Fibroblast of skin of abdomen (primary cell): ENCODE results near the gene ATP6V0D1.
"Not testable (repeated sequence)": the region's sequence is repeated elsewhere in the genome, so short reads cannot be mapped to it uniquely, and the experiment has no call there.

Experiments
- DNase-seq: peaks from one replicate; pipeline ENCODE4 v3.0.0-alpha.2; 2013

Gene ATP6V0D1

GRCh38 chr16:67504031-67505021 is 23.4 kb upstream of the ATP6V0D1 start:
- no peak for DNase-seq

- DNase-seq = no peak
These were observed 18.1 kb upstream of the ATP6V0D1 start for GRCh38 chr16:67499106-67499505.

- no peak for DNase-seq
These were observed 9.6 kb upstream of the ATP6V0D1 start for GRCh38 chr16:67490335-67491096.

- no peak for DNase-seq
These were observed 8.6 kb upstream of the ATP6V0D1 start for GRCh38 chr16:67489401-67490083.

- not testable (repeated sequence) for DNase-seq
These were observed 6.6 kb upstream of the ATP6V0D1 start for GRCh38 chr16:67487561-67487960.

- no peak for DNase-seq
These were observed 5.8 kb upstream of the ATP6V0D1 start for GRCh38 chr16:67486805-67487204.

- DNase-seq = no peak
These were observed 3.0 kb upstream of the ATP6V0D1 start for GRCh38 chr16:67483731-67484525.

GRCh38 chr16:67483150-67483549 is 2.2 kb upstream of the ATP6V0D1 start, which contains the start of gene AGRP:
TSS of gene AGRP (minus strand) at chr16:67483547. CDS start at chr16:67483398, 149 bp downstream.
- DNase-seq = no peak

- DNase-seq = no peak
These were observed 1.4 kb upstream of the ATP6V0D1 start for GRCh38 chr16:67482233-67482924.

- peak; percentile 43 for DNase-seq
These were observed 740 bp upstream of the ATP6V0D1 start for GRCh38 chr16:67481561-67482232.

- no peak for DNase-seq
These were observed 2.9 kb downstream of the ATP6V0D1 start for GRCh38 chr16:67477960-67478554.

GRCh38 chr16:67474551-67475455 is 6.2 kb downstream of the ATP6V0D1 start:
- DNase-seq = no peak

GRCh38 chr16:67471758-67472384 is 9.1 kb downstream of the ATP6V0D1 start:
- no peak for DNase-seq

- no peak for DNase-seq
These were observed 10.6 kb downstream of the ATP6V0D1 start for GRCh38 chr16:67470359-67470758.

- no peak for DNase-seq
These were observed 12.2 kb downstream of the ATP6V0D1 start for GRCh38 chr16:67468731-67469130.

GRCh38 chr16:67466581-67466980 is 14.4 kb downstream of the ATP6V0D1 start:
- no peak for DNase-seq

GRCh38 chr16:67464565-67464964 is 16.4 kb downstream of the ATP6V0D1 start:
- no peak for DNase-seq

- DNase-seq = no peak
These were observed 17.3 kb downstream of the ATP6V0D1 start for GRCh38 chr16:67463691-67464090.

GRCh38 chr16:67463059-67463458 is 17.9 kb downstream of the ATP6V0D1 start:
- DNase-seq = no peak
